H1 (cell line): ENCODE data around the gene PPP4R1. TPM values are rescaled to one million over a fixed set of nuclear protein-coding genes. Genes with fewer than 3 reads are reported as not detected.

ENCODE experiments used
- ASH2L ChIP-seq: fragments of 200-600, 300-600 bp; sonication (generic); IDR thresholded peaks from one replicate; pipeline ENCODE4 v1.7.1; 2017; ENCODE audit warnings: low read length
- BACH1 ChIP-seq: IDR thresholded peaks from 2 replicates; pipeline ENCODE4 v1.6.1; 2012; ENCODE audit warnings: low read length, improper control_type of control experiment
- CBX5 ChIP-seq: fragments of 300-800, 300-1000 bp; sonication (generic); IDR thresholded peaks from 2 replicates; pipeline ENCODE4 v1.7.1; 2016; ENCODE audit warnings: antibody characterized with exemption, low read length, low read depth
- RNF2 ChIP-seq: fragments of 200-900, 300-1000 bp; sonication (generic); IDR thresholded peaks from 2 replicates; pipeline ENCODE4 v1.7.1; 2016; ENCODE audit warnings: borderline replicate concordance, low read depth, mild to moderate bottlenecking, antibody characterized with exemption, low read length; ENCODE audit not compliant: poor library complexity, severe bottlenecking; ENCODE audit errors: missing control alignments
- SP1 ChIP-seq: IDR thresholded peaks from 2 replicates; pipeline ENCODE4 v1.6.1; 2011; ENCODE audit warnings: low read depth, low read length
- TEAD4 ChIP-seq: IDR thresholded peaks from 2 replicates; pipeline ENCODE4 v1.6.1; 2012; ENCODE audit warnings: low read depth, low read length, inconsistent platforms, mixed read lengths
- polyA plus RNA-seq, 7 experiments: library from polyadenylated mRNA; depleted of rRNA in 3 of 7; stranded (reverse) in 5 of 7; unstranded in 2 of 7; fragments of >200 nt in 5 of 7; fragments of 200-250 nt in 2 of 7; gene quantifications; 1 replicate in 5 of 7; 2 replicates in 1 of 7; 4 replicates in 1 of 7; pipeline versions ENCODE4 v1.2.1 to v1.2.3, GENCODE V29; 2011 to 2013; ENCODE audit warnings: missing spikeins in 2 of 7, mixed read lengths in 2 of 7
- total RNA-seq: library from RNA; stranded (reverse); fragmentation: NEBNext Ultra II Directional; extraction: Animal tissue kit (Norgen Biotek cat#: 25700); gene quantifications from 2 replicates; pipeline ENCODE4 v1.2.1, GENCODE V29; 2021
- TF ChIP-seq, protein P1 (sequence below), 3 experiments: IDR thresholded peaks; 1 replicate in 2 of 3; 2 replicates in 1 of 3; pipeline versions ENCODE4 v1.5.1 to v1.6.1; 2011; ENCODE audit warnings: low read length in 3 of 3, mild to moderate bottlenecking in 3 of 3, inconsistent platforms in 2 of 3, low read depth in 1 of 3, moderate library complexity in 1 of 3; ENCODE audit not compliant: insufficient read depth in 1 of 3; ENCODE audit errors: control extremely low read depth in 1 of 3

The PPP4R1 gene
- total and polyA plus RNA-seq, 2 of the 8 experiments (the other 6 are each of a cell fraction or from before 2014, with no cell fraction given), result 67.4 to 96.1 TPM

- TF ChIP-seq RNF2, result no peak
- TF ChIP-seq TEAD4, result no peak
- TF ChIP-seq, protein P1, sequence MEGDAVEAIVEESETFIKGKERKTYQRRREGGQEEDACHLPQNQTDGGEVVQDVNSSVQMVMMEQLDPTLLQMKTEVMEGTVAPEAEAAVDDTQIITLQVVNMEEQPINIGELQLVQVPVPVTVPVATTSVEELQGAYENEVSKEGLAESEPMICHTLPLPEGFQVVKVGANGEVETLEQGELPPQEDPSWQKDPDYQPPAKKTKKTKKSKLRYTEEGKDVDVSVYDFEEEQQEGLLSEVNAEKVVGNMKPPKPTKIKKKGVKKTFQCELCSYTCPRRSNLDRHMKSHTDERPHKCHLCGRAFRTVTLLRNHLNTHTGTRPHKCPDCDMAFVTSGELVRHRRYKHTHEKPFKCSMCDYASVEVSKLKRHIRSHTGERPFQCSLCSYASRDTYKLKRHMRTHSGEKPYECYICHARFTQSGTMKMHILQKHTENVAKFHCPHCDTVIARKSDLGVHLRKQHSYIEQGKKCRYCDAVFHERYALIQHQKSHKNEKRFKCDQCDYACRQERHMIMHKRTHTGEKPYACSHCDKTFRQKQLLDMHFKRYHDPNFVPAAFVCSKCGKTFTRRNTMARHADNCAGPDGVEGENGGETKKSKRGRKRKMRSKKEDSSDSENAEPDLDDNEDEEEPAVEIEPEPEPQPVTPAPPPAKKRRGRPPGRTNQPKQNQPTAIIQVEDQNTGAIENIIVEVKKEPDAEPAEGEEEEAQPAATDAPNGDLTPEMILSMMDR (IDR thresholded peaks at IDR 0.05; ENCODE audit: control extremely low read depth in 1 of 3, insufficient read depth in 1 of 3, low read depth in 1 of 3, low read length in 3 of 3), result no peak
- no peak for TF ChIP-seq BACH1
- no peak for TF ChIP-seq SP1
- no peak for TF ChIP-seq ASH2L
- no peak for TF ChIP-seq CBX5
- TF ChIP-seq, all 59 proteins: peak for 0
Observed at GRCh38 chr18:9659499-9660375, 45.4 kb upstream of the PPP4R1 start (continued).
